ENCODE measurements around the gene MICAL2. TPM values are rescaled to one million over a fixed set of nuclear protein-coding genes. Genes with fewer than 3 reads are reported as not detected.

MICAL2 gene
- total and polyA plus RNA-seq, 10 of the 15 experiments (the other 5 are each of a cell fraction or from before 2014, with no cell fraction given), result 0.90 to 5.6 (median 2.4) TPM

DNA sequence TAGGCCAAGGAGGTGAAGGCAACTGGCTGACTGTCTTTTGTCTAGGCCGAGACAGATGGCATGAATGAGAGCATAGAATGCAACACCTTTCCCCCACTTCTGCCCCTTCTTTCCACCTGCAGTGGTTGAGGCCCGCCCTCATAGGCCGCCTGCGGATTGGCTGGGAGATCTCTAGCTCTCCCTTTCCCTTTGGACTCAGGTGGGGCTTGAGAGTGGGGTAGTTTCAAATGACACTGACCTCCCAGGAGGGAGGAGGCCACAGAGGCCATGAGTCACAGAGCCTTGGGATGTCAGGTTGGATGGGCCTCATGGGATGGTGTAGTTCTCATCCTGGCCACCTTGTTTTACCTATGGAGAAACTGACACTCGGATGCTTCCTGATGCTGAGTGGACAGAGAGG, 9.1 kb downstream of the MICAL2 start:
- H3K9ac ChIP-seq (ENCODE audit: control insufficient read depth, insufficient read depth, low read length), result no peak overlapping the region
- no peak overlapping the region for H3K4me3 ChIP-seq
- no TSS peak for BruUV-seq (replicated peaks)
- no peaks in the 10 kb centered on the region; the same call in 1 of the 2 replicates for H3K4me1 ChIP-seq (ENCODE audit: control insufficient read depth, insufficient read depth, low read length)
- H2AFZ ChIP-seq (ENCODE audit: control insufficient read depth, low read depth, low read length), result no peak overlapping the region
- ATAC-seq, result no peak
- ChIA-PET CTCF (interaction anchor here (1.9 kb wide), 1 partner anchor 117 kb away, joined by 9 read pairs; no protein-coding TSS in a partner anchor), POLR2A (no interaction called here), SMC1A (ENCODE audit: uncharacterized antibody, unreplicated experiment) (interaction anchor here (0.6 kb wide), 1 partner anchor 17 kb away, joined by 3 read pairs; no protein-coding TSS in a partner anchor), RAD21 (ENCODE audit: unreplicated experiment) (no interaction called here)
- no peak for FAIRE-seq
- DNase-seq (ENCODE audit: low read depth, low spot score), result no peak
- no peaks in the 10 kb centered on the region for H3K36me3 ChIP-seq (ENCODE audit: control insufficient read depth in 2 of 2, insufficient read depth in 2 of 2, low read length in 1 of 2)
- WGBS (ENCODE audit: insufficient coverage, insufficient replicate concordance, low lambda C conversion rate, missing lambda C conversion rate), result 35% methylated on average over 5 of the region's 5 CpGs
- no peaks in the 10 kb centered on the region for H4K20me1 ChIP-seq (ENCODE audit: control insufficient read depth, insufficient read depth)
- in situ Hi-C loops (cut with MboI), result no loop called here
- no peak overlapping the region for H3K4me2 ChIP-seq (ENCODE audit: control insufficient read depth, insufficient read depth)
- no peak overlapping the region for H3K27ac ChIP-seq (ENCODE audit: control insufficient read depth, insufficient read depth)
- H3K9me3 ChIP-seq (replicated peaks; ENCODE audit: control insufficient read depth, insufficient read depth, low read length), result no peaks in the 10 kb centered on the region
- intact Hi-C loops (cut with micrococcal nuclease; ENCODE audit: unreplicated experiment), result no loop called here
- no peaks in the 10 kb centered on the region for H3K79me2 ChIP-seq (ENCODE audit: control insufficient read depth, insufficient read depth, low read length)
- no peaks in the 10 kb centered on the region; a peak in 1 of 4 replicates for H3K27me3 ChIP-seq (replicated peaks in 1 of 2; ENCODE audit: control insufficient read depth in 2 of 2, insufficient read depth in 2 of 2, low read length in 1 of 2)
- TF ChIP-seq MEF2B (IDR thresholded peaks at IDR 0.05; ENCODE audit: partially characterized antibody, poor library complexity, severe bottlenecking) (no peak), MTA3 (IDR thresholded peaks at IDR 0.05; ENCODE audit: borderline replicate concordance, low read length) (no peak), HDAC2 (IDR thresholded peaks at IDR 0.05) (no peak), POLR2AphosphoS5 (IDR thresholded peaks at IDR 0.05; ENCODE audit: low read length) (no peak), ATF7 (IDR thresholded peaks at IDR 0.05; ENCODE audit: low read depth) (no peak), TAF1 (IDR thresholded peaks at IDR 0.05; ENCODE audit: borderline replicate concordance, low read depth, low read length) (no peak), ETV6 (conservative IDR thresholded peaks at IDR 0.05 in 1 of 2, IDR thresholded peaks at IDR 0.05 in 1 of 2; ENCODE audit: borderline replicate concordance in 1 of 2, low read depth in 1 of 2) (no peak), CHD1 (IDR thresholded peaks at IDR 0.05; ENCODE audit: low read depth, low read length) (no peak), RUNX3 (IDR thresholded peaks at IDR 0.05; ENCODE audit: low read length) (no peak), ZNF622 (IDR thresholded peaks at IDR 0.05) (no peak), PAX5 (IDR thresholded peaks at IDR 0.05; ENCODE audit: borderline replicate concordance, low read depth, low read length) (no peak), CREM (IDR thresholded peaks at IDR 0.05; ENCODE audit: low read depth) (no peak), SP1 (IDR thresholded peaks at IDR 0.05; ENCODE audit: low read depth, low read length) (no peak), SREBF1 (IDR thresholded peaks at IDR 0.05; ENCODE audit: low read length) (no peak)
- TF ChIP-seq, protein P1, sequence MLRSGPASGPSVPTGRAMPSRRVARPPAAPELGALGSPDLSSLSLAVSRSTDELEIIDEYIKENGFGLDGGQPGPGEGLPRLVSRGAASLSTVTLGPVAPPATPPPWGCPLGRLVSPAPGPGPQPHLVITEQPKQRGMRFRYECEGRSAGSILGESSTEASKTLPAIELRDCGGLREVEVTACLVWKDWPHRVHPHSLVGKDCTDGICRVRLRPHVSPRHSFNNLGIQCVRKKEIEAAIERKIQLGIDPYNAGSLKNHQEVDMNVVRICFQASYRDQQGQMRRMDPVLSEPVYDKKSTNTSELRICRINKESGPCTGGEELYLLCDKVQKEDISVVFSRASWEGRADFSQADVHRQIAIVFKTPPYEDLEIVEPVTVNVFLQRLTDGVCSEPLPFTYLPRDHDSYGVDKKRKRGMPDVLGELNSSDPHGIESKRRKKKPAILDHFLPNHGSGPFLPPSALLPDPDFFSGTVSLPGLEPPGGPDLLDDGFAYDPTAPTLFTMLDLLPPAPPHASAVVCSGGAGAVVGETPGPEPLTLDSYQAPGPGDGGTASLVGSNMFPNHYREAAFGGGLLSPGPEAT (IDR thresholded peaks at IDR 0.05; ENCODE audit: low read depth), result no peak
- TF ChIP-seq, protein P2, sequence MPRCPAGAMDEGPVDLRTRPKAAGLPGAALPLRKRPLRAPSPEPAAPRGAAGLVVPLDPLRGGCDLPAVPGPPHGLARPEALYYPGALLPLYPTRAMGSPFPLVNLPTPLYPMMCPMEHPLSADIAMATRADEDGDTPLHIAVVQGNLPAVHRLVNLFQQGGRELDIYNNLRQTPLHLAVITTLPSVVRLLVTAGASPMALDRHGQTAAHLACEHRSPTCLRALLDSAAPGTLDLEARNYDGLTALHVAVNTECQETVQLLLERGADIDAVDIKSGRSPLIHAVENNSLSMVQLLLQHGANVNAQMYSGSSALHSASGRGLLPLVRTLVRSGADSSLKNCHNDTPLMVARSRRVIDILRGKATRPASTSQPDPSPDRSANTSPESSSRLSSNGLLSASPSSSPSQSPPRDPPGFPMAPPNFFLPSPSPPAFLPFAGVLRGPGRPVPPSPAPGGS (IDR thresholded peaks at IDR 0.05; ENCODE audit: borderline replicate concordance, insufficient read depth, low read depth, low read length, poor library complexity, severe bottlenecking), result no peak
- TF ChIP-seq, protein P3, sequence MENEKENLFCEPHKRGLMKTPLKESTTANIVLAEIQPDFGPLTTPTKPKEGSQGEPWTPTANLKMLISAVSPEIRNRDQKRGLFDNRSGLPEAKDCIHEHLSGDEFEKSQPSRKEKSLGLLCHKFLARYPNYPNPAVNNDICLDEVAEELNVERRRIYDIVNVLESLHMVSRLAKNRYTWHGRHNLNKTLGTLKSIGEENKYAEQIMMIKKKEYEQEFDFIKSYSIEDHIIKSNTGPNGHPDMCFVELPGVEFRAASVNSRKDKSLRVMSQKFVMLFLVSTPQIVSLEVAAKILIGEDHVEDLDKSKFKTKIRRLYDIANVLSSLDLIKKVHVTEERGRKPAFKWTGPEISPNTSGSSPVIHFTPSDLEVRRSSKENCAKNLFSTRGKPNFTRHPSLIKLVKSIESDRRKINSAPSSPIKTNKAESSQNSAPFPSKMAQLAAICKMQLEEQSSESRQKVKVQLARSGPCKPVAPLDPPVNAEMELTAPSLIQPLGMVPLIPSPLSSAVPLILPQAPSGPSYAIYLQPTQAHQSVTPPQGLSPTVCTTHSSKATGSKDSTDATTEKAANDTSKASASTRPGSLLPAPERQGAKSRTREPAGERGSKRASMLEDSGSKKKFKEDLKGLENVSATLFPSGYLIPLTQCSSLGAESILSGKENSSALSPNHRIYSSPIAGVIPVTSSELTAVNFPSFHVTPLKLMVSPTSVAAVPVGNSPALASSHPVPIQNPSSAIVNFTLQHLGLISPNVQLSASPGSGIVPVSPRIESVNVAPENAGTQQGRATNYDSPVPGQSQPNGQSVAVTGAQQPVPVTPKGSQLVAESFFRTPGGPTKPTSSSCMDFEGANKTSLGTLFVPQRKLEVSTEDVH (IDR thresholded peaks at IDR 0.05; ENCODE audit: low read depth, partially characterized antibody), result no peak
- TF ChIP-seq, protein P4, sequence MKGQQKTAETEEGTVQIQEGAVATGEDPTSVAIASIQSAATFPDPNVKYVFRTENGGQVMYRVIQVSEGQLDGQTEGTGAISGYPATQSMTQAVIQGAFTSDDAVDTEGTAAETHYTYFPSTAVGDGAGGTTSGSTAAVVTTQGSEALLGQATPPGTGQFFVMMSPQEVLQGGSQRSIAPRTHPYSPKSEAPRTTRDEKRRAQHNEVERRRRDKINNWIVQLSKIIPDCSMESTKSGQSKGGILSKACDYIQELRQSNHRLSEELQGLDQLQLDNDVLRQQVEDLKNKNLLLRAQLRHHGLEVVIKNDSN (IDR thresholded peaks at IDR 0.05; ENCODE audit: borderline replicate concordance, extremely low read length, insufficient read depth, low read depth, low read length), result no peak
